EH (cell line): ENCODE results near the gene FYN.

ENCODE experiments used
- DNase-seq: peaks from one replicate; pipeline ENCODE4 v3.0.0-alpha.2; 2015; ENCODE audit warnings: low read depth

The FYN gene

GRCh38 chr6:111880181-111880888 is 7.1 kb upstream of the FYN start:
- peak; percentile 88 for DNase-seq

GRCh38 chr6:111875741-111876140 is 2.5 kb upstream of the FYN start:
- no peak for DNase-seq

GRCh38 chr6:111874025-111874415 is 768 bp upstream of the FYN start:
- peak; percentile 39 for DNase-seq

GRCh38 chr6:111872401-111873177 is 663 bp downstream of the FYN start:
- peak; percentile 54 for DNase-seq

GRCh38 chr6:111871725-111872400 is 1.4 kb downstream of the FYN start:
- DNase-seq = peak; percentile 62

- DNase-seq = no peak
Measured at GRCh38 chr6:111871207-111871606, 2.0 kb downstream of the FYN start.

- DNase-seq = no peak
Measured at GRCh38 chr6:111870742-111871064, 2.5 kb downstream of the FYN start.

GRCh38 chr6:111870051-111870741 is 3.1 kb downstream of the FYN start:
- DNase-seq = no peak

GRCh38 chr6:111866857-111867256 is 6.4 kb downstream of the FYN start:
- no peak for DNase-seq

- no peak for DNase-seq
Measured at GRCh38 chr6:111865909-111866546, 7.2 kb downstream of the FYN start.

GRCh38 chr6:111865049-111865585 is 8.1 kb downstream of the FYN start:
- DNase-seq = peak; percentile 25

- no peak for DNase-seq
Measured at GRCh38 chr6:111864138-111865048, 8.9 kb downstream of the FYN start.

- DNase-seq = no peak
Measured at GRCh38 chr6:111862741-111863140, 10.5 kb downstream of the FYN start.

GRCh38 chr6:111862314-111862713 is 10.9 kb downstream of the FYN start:
- DNase-seq = no peak

- DNase-seq = no peak
Measured at GRCh38 chr6:111861431-111861885, 11.8 kb downstream of the FYN start.

GRCh38 chr6:111858347-111858746 is 14.9 kb downstream of the FYN start:
- DNase-seq = no peak

- no peak for DNase-seq
Measured at GRCh38 chr6:111857674-111858337, 15.4 kb downstream of the FYN start.

- DNase-seq = no peak
Measured at GRCh38 chr6:111855753-111856152, 17.5 kb downstream of the FYN start.

- no peak for DNase-seq
Measured at GRCh38 chr6:111854683-111855082, 18.6 kb downstream of the FYN start.

GRCh38 chr6:111852725-111853124 is 20.5 kb downstream of the FYN start:
- peak; percentile 60 for DNase-seq
